HEK293 (cell line): ENCODE results near the gene TP53BP2.

Experiments used
- KLF1 ChIP-seq: fragments of 450-650 bp; formaldehyde crosslinking; IDR thresholded peaks from 2 replicates; pipeline ENCODE4 v1.5.1; 2016; ENCODE audit warnings: missing biosample characterization, missing genetic modification characterization
- OSR2 ChIP-seq: fragments of 450-650 bp; formaldehyde crosslinking; IDR thresholded peaks from 2 replicates; pipeline ENCODE4 v1.5.1; 2016; ENCODE audit warnings: missing biosample characterization, missing genetic modification characterization
- SALL2 ChIP-seq: fragments of 450-650 bp; formaldehyde crosslinking; IDR thresholded peaks from 2 replicates; pipeline ENCODE4 v1.5.0; 2017; ENCODE audit warnings: missing biosample characterization, mild to moderate bottlenecking, missing genetic modification characterization, borderline replicate concordance
- ZBTB17 ChIP-seq: fragments of 450-650 bp; formaldehyde crosslinking; IDR thresholded peaks from 2 replicates; pipeline ENCODE4 v1.5.1; 2016; ENCODE audit warnings: missing biosample characterization, missing genetic modification characterization
- ZBTB20 ChIP-seq: fragments of 450-650 bp; formaldehyde crosslinking; IDR thresholded peaks from 2 replicates; pipeline ENCODE4 v1.5.1; 2016; ENCODE audit warnings: missing biosample characterization, missing genetic modification characterization
- ZBTB7A ChIP-seq: fragments of 450-650 bp; formaldehyde crosslinking; IDR thresholded peaks from 2 replicates; pipeline ENCODE4 v1.5.1; 2016; ENCODE audit warnings: low read depth, missing biosample characterization, missing genetic modification characterization
- ZFP37 ChIP-seq: fragments of 450-650 bp; formaldehyde crosslinking; IDR thresholded peaks from 2 replicates; pipeline ENCODE4 v1.5.1; 2016; ENCODE audit warnings: missing biosample characterization, missing genetic modification characterization
- ZNF133 ChIP-seq: fragments of 450-650 bp; formaldehyde crosslinking; IDR thresholded peaks from 2 replicates; pipeline ENCODE4 v1.5.1; 2016; ENCODE audit warnings: missing biosample characterization, missing genetic modification characterization
- ZNF155 ChIP-seq: fragments of 450-650 bp; formaldehyde crosslinking; IDR thresholded peaks from 2 replicates; pipeline ENCODE4 v1.5.1; 2016; ENCODE audit warnings: missing biosample characterization, missing genetic modification characterization
- ZNF2 ChIP-seq: fragments of 450-650 bp; formaldehyde crosslinking; IDR thresholded peaks from 2 replicates; pipeline ENCODE4 v1.5.1; 2016; ENCODE audit warnings: missing biosample characterization, missing genetic modification characterization
- ZNF202 ChIP-seq: fragments of 450-650 bp; formaldehyde crosslinking; IDR thresholded peaks from 2 replicates; pipeline ENCODE4 v1.5.1; 2016; ENCODE audit warnings: missing biosample characterization, missing genetic modification characterization, borderline replicate concordance
- ZNF239 ChIP-seq: fragments of 450-650 bp; formaldehyde crosslinking; IDR thresholded peaks from 2 replicates; pipeline ENCODE4 v1.5.1; 2016; ENCODE audit warnings: missing biosample characterization, missing genetic modification characterization
- ZNF341 ChIP-seq: fragments of 450-650 bp; formaldehyde crosslinking; IDR thresholded peaks from 2 replicates; pipeline ENCODE4; 2016; ENCODE audit warnings: low read depth, missing biosample characterization, missing genetic modification characterization
- ZNF350 ChIP-seq: fragments of 450-650 bp; formaldehyde crosslinking; IDR thresholded peaks from 2 replicates; pipeline ENCODE4 v1.5.0; 2017; ENCODE audit warnings: missing biosample characterization, mild to moderate bottlenecking, missing genetic modification characterization
- ZNF37A ChIP-seq: fragments of 450-650 bp; IDR thresholded peaks from 2 replicates; pipeline ENCODE4 v1.5.1; 2018; ENCODE audit warnings: missing biosample characterization, missing genetic modification characterization
- ZNF404 ChIP-seq: fragments of 450-650 bp; formaldehyde crosslinking; IDR thresholded peaks from 2 replicates; pipeline ENCODE4 v1.5.1; 2017; ENCODE audit warnings: missing biosample characterization, missing genetic modification characterization
- ZNF416 ChIP-seq: fragments of 450-650 bp; formaldehyde crosslinking; IDR thresholded peaks from 2 replicates; pipeline ENCODE4 v1.5.1; 2016; ENCODE audit warnings: missing biosample characterization, missing genetic modification characterization
- ZNF433 ChIP-seq: fragments of 450-650 bp; formaldehyde crosslinking; IDR thresholded peaks from 2 replicates; pipeline ENCODE4 v1.5.1; 2016; ENCODE audit warnings: missing biosample characterization, missing genetic modification characterization, low read depth
- ZNF514 ChIP-seq: fragments of 450-650 bp; formaldehyde crosslinking; IDR thresholded peaks from 2 replicates; pipeline ENCODE4 v1.5.1; 2016; ENCODE audit warnings: missing biosample characterization, missing genetic modification characterization
- ZNF548 ChIP-seq: fragments of 450-650 bp; formaldehyde crosslinking; IDR thresholded peaks from 2 replicates; pipeline ENCODE4 v1.5.1; 2016; ENCODE audit warnings: missing biosample characterization, missing genetic modification characterization
- ZNF610 ChIP-seq: fragments of 450-650 bp; formaldehyde crosslinking; IDR thresholded peaks from 2 replicates; pipeline ENCODE4 v1.5.1; 2016; ENCODE audit warnings: missing biosample characterization, missing genetic modification characterization, borderline replicate concordance
- ZNF658 ChIP-seq: fragments of 450-650 bp; formaldehyde crosslinking; IDR thresholded peaks from 2 replicates; pipeline ENCODE4; 2016; ENCODE audit warnings: missing biosample characterization, missing genetic modification characterization
- ZNF670 ChIP-seq: fragments of 450-650 bp; formaldehyde crosslinking; IDR thresholded peaks from 2 replicates; pipeline ENCODE4 v1.5.1; 2016; ENCODE audit warnings: missing biosample characterization, missing genetic modification characterization, low read depth
- ZNF701 ChIP-seq: fragments of 450-650 bp; formaldehyde crosslinking; IDR thresholded peaks from 2 replicates; pipeline ENCODE4 v1.5.1; 2016; ENCODE audit warnings: missing biosample characterization, missing genetic modification characterization
- TF ChIP-seq, protein P1 (sequence below): fragments of 450-650 bp; formaldehyde crosslinking; optimal IDR thresholded peaks from 2 replicates; pipeline ENCODE3; 2016; ENCODE audit warnings: missing biosample characterization, mild to moderate bottlenecking, missing genetic modification characterization
- TF ChIP-seq, protein P2 (sequence below): fragments of 450-650 bp; formaldehyde crosslinking; IDR thresholded peaks from 2 replicates; pipeline ENCODE4 v1.5.1; 2016; ENCODE audit warnings: missing biosample characterization, missing genetic modification characterization
- TF ChIP-seq, protein P3 (sequence below): fragments of 450-650 bp; formaldehyde crosslinking; IDR thresholded peaks from 2 replicates; pipeline ENCODE4 v1.5.1; 2017; ENCODE audit warnings: missing biosample characterization, mild to moderate bottlenecking, missing genetic modification characterization, moderate library complexity
- TF ChIP-seq, protein P4 (sequence below): fragments of 450-650 bp; formaldehyde crosslinking; IDR thresholded peaks from 2 replicates; pipeline ENCODE4 v1.5.1; 2017; ENCODE audit warnings: missing biosample characterization, missing genetic modification characterization
- TF ChIP-seq, protein P5 (sequence below): fragments of 450-650 bp; formaldehyde crosslinking; IDR thresholded peaks from 2 replicates; pipeline ENCODE4; 2016; ENCODE audit warnings: missing biosample characterization, missing genetic modification characterization
- TF ChIP-seq, protein P6 (sequence below): fragments of 450-650 bp; formaldehyde crosslinking; IDR thresholded peaks from 2 replicates; pipeline ENCODE4 v1.5.1; 2016; ENCODE audit warnings: missing biosample characterization, missing genetic modification characterization

TP53BP2 gene

DNA sequence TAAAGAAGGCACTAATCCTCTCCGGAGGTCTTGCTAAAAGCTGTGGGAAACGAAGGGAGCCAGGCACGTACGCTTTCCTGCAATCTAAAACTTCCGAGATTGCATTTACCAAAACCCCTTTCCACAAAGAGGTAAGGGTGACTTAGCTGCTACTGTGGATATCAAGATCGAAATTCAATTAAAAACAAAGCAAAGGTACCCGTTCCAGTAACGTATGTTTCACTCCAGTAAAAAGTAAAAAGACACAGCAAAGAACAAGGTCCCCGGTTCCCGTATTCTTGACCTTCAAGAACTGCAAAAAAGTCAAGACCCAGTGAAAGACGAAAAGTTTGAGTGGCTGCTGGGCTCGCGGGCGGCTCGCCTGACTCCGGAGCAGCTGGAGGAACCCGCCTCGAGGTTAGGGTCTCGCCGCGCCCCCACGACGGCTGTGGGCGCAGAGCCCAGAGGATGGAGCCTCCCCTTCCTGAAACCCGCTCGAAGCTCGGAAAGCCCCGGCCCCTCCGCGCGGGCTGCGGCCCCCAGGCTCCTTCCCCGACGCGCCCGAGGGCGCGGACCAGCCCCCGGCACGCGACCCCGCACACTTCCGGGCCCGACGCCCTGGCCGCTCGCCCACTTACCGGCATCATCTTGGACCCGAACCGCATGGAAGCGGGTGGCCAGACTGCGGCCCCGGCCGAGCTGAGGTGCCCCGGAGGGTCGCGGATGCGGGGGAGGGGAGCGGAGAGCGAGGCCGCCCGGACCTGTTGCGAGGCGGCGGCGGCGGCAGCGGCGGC, 524 bp downstream of the TP53BP2 start (continued):
- no peak for TF ChIP-seq ZNF433 (tag by site-specific recombination)
- no peak for TF ChIP-seq ZNF548 (tag by site-specific recombination)
- TF ChIP-seq, protein P1, sequence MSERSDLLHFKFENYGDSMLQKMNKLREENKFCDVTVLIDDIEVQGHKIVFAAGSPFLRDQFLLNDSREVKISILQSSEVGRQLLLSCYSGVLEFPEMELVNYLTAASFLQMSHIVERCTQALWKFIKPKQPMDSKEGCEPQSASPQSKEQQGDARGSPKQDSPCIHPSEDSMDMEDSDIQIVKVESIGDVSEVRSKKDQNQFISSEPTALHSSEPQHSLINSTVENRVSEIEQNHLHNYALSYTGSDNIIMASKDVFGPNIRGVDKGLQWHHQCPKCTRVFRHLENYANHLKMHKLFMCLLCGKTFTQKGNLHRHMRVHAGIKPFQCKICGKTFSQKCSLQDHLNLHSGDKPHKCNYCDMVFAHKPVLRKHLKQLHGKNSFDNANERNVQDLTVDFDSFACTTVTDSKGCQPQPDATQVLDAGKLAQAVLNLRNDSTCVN (tag by site-specific recombination): peak; percentile 32
- no peak for TF ChIP-seq ZNF701 (tag by site-specific recombination)
- no peak for TF ChIP-seq ZNF658 (tag by site-specific recombination)
- peak; percentile 55 for TF ChIP-seq ZNF341 (tag by site-specific recombination)
- TF ChIP-seq ZBTB17 (tag by site-specific recombination): peak; percentile 68
- TF ChIP-seq ZNF416 (tag by site-specific recombination): no peak
- no peak for TF ChIP-seq ZNF404 (tag by site-specific recombination)
- no peak for TF ChIP-seq ZNF610 (tag by site-specific recombination)
- no peak for TF ChIP-seq ZNF670 (tag by site-specific recombination)
- TF ChIP-seq, protein P2, sequence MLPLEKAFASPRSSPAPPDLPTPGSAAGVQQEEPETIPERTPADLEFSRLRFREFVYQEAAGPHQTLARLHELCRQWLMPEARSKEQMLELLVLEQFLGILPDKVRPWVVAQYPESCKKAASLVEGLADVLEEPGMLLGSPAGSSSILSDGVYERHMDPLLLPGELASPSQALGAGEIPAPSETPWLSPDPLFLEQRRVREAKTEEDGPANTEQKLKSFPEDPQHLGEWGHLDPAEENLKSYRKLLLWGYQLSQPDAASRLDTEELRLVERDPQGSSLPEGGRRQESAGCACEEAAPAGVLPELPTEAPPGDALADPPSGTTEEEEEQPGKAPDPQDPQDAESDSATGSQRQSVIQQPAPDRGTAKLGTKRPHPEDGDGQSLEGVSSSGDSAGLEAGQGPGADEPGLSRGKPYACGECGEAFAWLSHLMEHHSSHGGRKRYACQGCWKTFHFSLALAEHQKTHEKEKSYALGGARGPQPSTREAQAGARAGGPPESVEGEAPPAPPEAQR: no peak
- TF ChIP-seq ZNF155 (tag by site-specific recombination): no peak
- TF ChIP-seq ZNF37A: 0 out of 2 replicates have a peak, but pooled peaks have one; percentile 8
- TF ChIP-seq ZNF350 (tag by site-specific recombination): no peak
- TF ChIP-seq ZNF2: peak; percentile 48
- TF ChIP-seq ZBTB20 (tag by site-specific recombination): no peak; the same call in 1 of the 2 replicates
- TF ChIP-seq, protein P3, sequence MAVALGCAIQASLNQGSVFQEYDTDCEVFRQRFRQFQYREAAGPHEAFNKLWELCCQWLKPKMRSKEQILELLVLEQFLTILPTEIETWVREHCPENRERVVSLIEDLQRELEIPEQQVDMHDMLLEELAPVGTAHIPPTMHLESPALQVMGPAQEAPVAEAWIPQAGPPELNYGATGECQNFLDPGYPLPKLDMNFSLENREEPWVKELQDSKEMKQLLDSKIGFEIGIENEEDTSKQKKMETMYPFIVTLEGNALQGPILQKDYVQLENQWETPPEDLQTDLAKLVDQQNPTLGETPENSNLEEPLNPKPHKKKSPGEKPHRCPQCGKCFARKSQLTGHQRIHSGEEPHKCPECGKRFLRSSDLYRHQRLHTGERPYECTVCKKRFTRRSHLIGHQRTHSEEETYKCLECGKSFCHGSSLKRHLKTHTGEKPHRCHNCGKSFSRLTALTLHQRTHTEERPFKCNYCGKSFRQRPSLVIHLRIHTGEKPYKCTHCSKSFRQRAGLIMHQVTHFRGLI (tag by site-specific recombination): peak; percentile 38; the same call in 1 of the 2 replicates
- TF ChIP-seq ZNF239: no peak
- TF ChIP-seq ZBTB7A (tag by site-specific recombination): peak; percentile 73; the same call in 1 of the 2 replicates
- no peak; the same call in 1 of the 2 replicates for TF ChIP-seq OSR2
- TF ChIP-seq, protein P4, sequence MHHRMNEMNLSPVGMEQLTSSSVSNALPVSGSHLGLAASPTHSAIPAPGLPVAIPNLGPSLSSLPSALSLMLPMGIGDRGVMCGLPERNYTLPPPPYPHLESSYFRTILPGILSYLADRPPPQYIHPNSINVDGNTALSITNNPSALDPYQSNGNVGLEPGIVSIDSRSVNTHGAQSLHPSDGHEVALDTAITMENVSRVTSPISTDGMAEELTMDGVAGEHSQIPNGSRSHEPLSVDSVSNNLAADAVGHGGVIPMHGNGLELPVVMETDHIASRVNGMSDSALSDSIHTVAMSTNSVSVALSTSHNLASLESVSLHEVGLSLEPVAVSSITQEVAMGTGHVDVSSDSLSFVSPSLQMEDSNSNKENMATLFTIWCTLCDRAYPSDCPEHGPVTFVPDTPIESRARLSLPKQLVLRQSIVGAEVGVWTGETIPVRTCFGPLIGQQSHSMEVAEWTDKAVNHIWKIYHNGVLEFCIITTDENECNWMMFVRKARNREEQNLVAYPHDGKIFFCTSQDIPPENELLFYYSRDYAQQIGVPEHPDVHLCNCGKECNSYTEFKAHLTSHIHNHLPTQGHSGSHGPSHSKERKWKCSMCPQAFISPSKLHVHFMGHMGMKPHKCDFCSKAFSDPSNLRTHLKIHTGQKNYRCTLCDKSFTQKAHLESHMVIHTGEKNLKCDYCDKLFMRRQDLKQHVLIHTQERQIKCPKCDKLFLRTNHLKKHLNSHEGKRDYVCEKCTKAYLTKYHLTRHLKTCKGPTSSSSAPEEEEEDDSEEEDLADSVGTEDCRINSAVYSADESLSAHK: no peak
- no peak for TF ChIP-seq SALL2
- TF ChIP-seq, protein P5, sequence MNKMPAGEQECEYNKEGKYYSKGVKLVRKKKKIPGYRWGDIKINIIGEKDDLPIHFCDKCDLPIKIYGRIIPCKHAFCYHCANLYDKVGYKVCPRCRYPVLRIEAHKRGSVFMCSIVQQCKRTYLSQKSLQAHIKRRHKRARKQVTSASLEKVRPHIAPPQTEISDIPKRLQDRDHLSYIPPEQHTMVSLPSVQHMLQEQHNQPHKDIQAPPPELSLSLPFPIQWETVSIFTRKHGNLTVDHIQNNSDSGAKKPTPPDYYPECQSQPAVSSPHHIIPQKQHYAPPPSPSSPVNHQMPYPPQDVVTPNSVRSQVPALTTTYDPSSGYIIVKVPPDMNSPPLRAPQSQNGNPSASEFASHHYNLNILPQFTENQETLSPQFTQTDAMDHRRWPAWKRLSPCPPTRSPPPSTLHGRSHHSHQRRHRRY (tag by site-specific recombination): no peak
- TF ChIP-seq ZNF202 (tag by site-specific recombination): no peak
- TF ChIP-seq ZNF133 (tag by site-specific recombination): no peak
- no peak for TF ChIP-seq KLF1
- TF ChIP-seq ZNF514 (tag by site-specific recombination): no peak
- TF ChIP-seq ZFP37 (tag by site-specific recombination): peak; percentile 68; the same call in 1 of the 2 replicates
- TF ChIP-seq, protein P6, sequence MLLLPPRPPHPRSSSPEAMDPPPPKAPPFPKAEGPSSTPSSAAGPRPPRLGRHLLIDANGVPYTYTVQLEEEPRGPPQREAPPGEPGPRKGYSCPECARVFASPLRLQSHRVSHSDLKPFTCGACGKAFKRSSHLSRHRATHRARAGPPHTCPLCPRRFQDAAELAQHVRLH: no peak
